GM06990 (cell line): ENCODE data around the gene HOXB6.

ENCODE experiments used
- DNase-seq: peaks from one replicate; pipeline ENCODE4 v3.0.0-alpha.2; 2011; ENCODE audit not compliant: insufficient read length; ENCODE audit errors: extremely low read depth
- H3K27me3 ChIP-seq: replicated peaks from 2 replicates; pipeline ENCODE4 v1.6.0; 2011; ENCODE audit warnings: low read length; ENCODE audit not compliant: control insufficient read depth, insufficient read depth
- H3K36me3 ChIP-seq: 2 replicates; pipeline ENCODE4 v1.5.1; 2011; ENCODE audit warnings: low read length; ENCODE audit not compliant: control insufficient read depth, insufficient read depth
- H3K4me3 ChIP-seq: replicated peaks from 2 replicates; pipeline ENCODE4 v1.5.1; 2011; ENCODE audit warnings: low read depth, mild to moderate bottlenecking, control low read depth, low read length
- TF ChIP-seq, protein P1 (sequence below): IDR thresholded peaks from 2 replicates; pipeline ENCODE4 v1.5.1; 2011; ENCODE audit warnings: low read length, control low read depth, mild to moderate bottlenecking, inconsistent platforms; ENCODE audit not compliant: insufficient read depth, poor library complexity, severe bottlenecking

Gene HOXB6

DNA sequence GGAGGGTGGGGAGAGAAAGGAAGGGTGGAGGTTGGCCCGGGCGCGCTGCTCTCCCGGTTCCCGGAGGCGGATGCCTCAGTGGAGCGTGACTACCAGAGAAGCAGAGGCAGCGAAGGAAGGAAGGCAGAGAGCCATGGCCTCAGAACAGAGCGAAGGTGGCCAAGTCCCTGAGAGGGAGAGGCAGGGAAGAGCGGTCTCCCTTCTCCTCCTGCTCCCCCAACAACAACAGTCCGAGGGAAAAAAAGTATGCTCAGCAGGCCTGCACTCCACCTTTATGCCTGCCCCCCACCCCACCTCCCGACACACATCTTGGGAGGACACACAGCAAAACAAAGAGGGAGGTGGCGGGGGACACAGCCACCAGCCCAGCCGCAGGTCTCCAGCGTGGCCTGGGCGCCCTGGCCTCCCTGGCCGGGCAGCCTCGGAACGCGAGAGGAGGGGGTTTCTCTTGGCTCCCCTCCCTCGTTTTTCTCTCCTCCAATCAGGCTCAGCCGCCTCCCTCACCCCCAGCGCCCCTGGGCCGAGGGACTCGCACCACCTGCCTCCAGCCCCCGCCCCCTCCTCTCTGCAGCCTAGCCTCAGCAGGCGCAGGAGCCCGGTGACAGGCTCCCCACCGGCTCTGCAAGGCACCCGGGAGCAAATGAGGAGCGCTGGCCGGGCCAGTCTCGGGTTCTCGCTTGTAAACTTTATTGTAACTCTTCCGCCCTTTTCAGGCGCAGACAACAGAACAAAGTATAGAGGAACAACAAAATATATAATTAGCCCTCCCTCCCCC, 7.1 kb upstream of the HOXB6 start:
- TF ChIP-seq, protein P1, sequence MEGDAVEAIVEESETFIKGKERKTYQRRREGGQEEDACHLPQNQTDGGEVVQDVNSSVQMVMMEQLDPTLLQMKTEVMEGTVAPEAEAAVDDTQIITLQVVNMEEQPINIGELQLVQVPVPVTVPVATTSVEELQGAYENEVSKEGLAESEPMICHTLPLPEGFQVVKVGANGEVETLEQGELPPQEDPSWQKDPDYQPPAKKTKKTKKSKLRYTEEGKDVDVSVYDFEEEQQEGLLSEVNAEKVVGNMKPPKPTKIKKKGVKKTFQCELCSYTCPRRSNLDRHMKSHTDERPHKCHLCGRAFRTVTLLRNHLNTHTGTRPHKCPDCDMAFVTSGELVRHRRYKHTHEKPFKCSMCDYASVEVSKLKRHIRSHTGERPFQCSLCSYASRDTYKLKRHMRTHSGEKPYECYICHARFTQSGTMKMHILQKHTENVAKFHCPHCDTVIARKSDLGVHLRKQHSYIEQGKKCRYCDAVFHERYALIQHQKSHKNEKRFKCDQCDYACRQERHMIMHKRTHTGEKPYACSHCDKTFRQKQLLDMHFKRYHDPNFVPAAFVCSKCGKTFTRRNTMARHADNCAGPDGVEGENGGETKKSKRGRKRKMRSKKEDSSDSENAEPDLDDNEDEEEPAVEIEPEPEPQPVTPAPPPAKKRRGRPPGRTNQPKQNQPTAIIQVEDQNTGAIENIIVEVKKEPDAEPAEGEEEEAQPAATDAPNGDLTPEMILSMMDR: no peak
- Histone ChIP-seq H3K4me3 (peak overlapping the region; percentile 82), H3K27me3 (peaks cover 3% of the 10 kb centered on the region), H3K36me3 (no peaks in the 10 kb centered on the region)
- DNase-seq: no peak

DNA sequence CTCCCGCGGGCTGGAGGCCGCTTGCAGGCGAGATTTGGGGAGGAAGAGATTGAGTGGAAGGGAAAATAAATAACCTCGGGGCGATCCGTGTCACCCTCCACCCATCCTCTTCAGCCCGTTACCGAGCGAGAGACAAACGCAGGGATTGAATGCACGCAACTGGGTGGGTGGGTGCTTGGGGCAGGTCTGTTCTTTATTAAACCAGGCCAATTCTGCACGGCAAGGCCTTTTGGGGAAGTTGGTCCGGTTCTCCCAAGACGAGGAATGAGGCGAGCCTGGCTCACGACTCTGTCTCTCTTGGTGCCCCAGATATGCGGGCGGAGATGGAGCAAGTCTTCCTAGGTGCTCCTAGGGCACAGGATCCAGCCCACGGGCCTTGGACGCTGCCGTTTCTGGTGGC, 6.4 kb upstream of the HOXB6 start:
- Histone ChIP-seq H3K36me3 (no peaks in the 10 kb centered on the region), H3K27me3 (peaks cover under 1% of the 10 kb centered on the region), H3K4me3 (peak overlapping the region; percentile 82)
- TF ChIP-seq, protein P1: no peak
- no peak for DNase-seq

DNA sequence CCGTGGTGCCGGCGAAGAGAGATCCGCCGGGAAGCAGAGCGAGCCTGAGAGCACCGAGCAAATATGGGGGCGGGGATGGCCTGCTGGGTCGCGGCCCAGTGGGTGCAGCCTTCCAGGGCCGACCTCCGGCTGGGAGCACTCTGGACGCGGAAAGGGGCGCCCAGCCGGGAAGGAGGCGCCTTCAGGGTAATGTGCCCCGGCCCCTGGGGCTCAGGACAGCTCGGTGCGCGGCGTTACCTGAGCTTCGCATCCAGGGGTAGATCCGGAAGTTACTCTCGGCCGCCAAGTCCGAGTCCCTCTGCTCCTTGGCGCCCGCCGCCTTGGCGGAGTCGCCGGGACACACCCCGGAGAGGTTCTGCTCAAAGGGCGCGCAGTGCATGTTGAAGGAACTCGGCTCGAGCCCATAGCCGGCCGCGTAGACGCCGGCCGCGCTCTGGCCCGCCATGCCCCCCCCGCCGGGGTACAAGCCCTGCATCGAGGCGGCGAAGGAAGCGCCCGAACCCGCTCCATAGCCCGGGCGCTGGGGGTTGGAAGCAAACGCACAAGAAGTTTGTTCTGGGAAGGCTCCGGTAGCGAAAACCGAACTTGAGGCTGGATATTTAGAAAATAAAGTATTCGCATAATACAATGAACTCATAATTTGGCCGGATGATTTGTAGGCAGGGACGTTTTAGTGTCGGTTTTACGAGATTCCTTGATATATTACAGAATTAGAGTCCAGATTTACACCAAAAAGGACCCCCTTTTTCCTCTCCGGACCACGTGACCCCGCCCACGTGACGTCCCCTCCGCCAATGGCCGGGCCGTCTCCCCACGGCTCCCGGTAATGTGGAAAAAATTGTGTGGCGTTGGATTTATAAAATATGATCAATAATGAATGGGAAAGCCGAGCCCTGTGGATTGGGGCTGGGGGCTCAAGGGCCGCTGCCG, 5.8 kb upstream of the HOXB6 start, which contains the start of gene HOXB7:
HOXB7 (minus strand) TSS at position 736 of the 930 bp plus-strand sequence; CDS start at position 637, 99 bp downstream.
- Histone ChIP-seq H3K4me3 (peak within 1 kb of the TSS; percentile 82), H3K36me3 (no peaks in the 10 kb centered on the region), H3K27me3 (no peaks in the 10 kb centered on the region; the same call in 1 of the 2 replicates)
- TF ChIP-seq, protein P1: no peak
- peak; percentile 73 for DNase-seq

DNA sequence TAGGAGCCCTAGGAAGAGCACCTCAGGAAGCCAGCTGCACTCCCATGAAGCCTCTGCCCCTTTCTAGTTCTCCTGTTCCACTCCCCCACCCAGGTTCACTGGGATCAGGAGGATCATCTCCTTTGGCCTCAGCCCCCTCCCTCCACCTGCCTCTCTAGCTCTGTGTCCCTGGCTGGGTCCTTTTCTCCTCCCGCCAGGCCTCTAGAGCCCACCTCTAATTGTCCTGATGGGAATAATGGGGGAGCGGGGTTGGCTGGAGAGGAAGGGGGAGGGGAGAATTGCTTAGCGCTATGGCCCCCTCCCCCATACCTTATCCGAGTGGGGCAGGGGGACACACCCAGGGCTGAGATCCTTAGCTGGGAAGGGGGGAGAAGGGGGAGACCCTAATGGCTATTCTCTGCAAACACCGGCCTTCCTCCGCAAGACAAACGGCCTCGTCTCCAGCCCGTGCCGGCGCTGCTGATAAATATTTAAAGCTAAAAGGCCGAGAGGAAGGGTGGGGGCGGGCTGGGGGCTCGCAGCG, 5.0 kb upstream of the HOXB6 start:
- TF ChIP-seq, protein P1: no peak
- DNase-seq: no peak
- H3K4me3 ChIP-seq: peak overlapping the region; percentile 82
- no peaks in the 10 kb centered on the region for H3K36me3 ChIP-seq
- no peaks in the 10 kb centered on the region; the same call in 1 of the 2 replicates for H3K27me3 ChIP-seq

DNA sequence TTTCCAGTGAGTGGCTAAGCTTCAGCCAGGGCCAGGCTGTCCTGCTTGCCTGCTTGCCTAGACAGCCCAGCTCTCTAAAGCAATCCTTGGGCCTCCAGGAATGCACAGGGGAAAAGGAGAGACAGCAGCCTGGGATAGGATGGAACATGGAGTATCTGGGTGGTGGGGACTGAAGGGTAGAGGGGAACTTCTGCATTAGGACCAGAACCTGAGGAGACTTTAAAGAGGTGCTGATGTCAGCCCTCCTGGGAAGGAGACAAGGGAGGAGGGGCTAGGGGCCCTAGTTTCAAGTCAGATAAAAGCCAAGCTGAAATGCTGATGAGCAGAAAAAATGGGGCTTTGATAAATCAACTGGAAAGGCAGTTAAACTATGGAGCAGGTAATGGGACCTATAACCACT, 4.2 kb upstream of the HOXB6 start:
- no peak overlapping the region for H3K4me3 ChIP-seq
- H3K36me3 ChIP-seq: no peaks in the 10 kb centered on the region
- TF ChIP-seq, protein P1: no peak
- H3K27me3 ChIP-seq: no peaks in the 10 kb centered on the region
- DNase-seq: no peak
